Activated CD4-positive, alpha-beta T cell treated with anti-CD3 and anti-CD28 coated beads, Interleukin-2, Interleukin-4, amounts not matched to agents 100 ng/mL and 50 ng/mL, durations not matched to agents 16 hours and 8 hours (primary cell): ENCODE measurements around the gene PPP2R2D.
"Not testable (repeated sequence)": the region's sequence is repeated elsewhere in the genome, so short reads cannot be mapped to it uniquely, and the experiment has no call there.

Source experiments
- DNase-seq: peaks from one replicate; pipeline ENCODE4 v3.0.0-alpha.2; 2020; ENCODE audit warnings: low spot score

Gene PPP2R2D

DNA sequence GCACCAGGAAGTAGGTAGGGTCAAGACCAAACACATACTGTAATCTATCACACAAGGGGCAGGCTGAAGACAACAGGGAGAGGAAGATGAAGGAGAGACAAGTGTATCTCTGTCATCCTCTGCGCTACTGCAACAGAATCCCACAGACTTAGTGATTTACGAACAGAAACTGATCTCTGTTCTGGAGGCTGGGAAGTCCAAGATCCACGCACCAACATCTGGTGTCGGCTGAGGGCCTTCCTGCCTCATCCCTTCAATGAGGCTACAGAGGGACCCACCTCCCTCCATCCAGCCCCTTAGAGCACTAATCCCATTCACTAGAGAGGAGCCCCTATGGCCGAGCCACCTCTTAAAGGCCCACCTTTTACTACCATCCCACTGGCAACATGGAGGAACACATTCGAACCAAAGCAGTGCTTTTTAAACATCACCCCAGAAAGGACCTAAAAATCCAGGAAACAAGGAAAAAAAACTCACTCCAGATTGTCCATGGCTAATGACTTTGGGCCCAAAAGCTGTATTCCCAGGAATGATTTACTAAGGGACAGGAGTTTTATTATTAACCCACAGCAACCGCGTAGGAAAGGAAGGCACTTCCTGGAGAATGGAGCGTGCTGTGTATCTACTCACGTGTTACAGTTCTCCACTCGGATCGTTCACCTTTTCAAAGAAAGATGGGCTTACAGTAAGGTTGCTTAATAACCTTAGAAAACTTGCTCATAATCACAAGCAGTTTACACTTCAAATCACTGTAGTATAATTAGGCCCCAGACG lies 76.7 kb downstream of the PPP2R2D start:
- DNase-seq: no peak

DNA sequence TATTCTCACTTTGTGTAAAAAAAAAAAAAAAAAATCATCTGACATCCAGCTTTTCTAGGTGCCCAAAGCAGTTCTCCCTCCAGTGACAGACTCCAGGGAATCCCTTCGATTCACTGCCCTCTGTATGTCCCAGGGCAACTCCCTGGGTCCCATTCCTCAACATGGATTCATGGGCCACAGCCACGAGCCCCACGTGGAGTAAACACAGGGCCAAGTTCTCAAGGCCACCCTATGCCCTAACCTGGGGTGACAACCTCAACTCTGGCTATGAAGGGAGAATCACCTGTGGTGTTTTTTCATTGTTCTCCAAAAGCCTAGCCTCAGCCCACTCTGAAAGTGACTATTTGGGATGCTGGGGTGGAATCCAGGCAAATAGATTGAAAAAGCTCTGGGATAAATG lies 77.6 kb downstream of the PPP2R2D start:
- DNase-seq: no peak

- DNase-seq: no peak
These were observed 78.0 kb downstream of the PPP2R2D start for GRCh38 chr10:131978851-131979250.

DNA sequence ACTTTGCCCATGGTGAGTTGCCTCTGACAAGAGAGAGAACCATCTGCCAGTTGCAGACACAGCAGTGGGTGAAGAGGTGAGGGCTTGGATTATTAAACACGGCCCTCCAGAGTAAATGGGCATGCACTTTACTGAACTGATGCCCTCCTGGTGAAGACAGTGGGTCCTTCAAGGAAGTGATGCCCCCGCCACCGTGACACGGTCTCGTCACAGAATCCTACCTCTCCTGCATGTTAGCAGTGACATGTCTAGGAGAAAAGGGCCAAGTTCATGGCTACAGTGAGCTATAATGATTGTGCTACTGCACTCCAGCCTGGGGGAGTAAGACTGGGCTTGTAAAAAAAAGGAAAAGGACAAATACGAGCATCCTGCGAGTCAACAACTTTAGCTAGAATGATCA lies 78.5 kb downstream of the PPP2R2D start:
- DNase-seq: no peak

- DNase-seq: no peak
These were observed 79.0 kb downstream of the PPP2R2D start for GRCh38 chr10:131979821-131980270.

DNA sequence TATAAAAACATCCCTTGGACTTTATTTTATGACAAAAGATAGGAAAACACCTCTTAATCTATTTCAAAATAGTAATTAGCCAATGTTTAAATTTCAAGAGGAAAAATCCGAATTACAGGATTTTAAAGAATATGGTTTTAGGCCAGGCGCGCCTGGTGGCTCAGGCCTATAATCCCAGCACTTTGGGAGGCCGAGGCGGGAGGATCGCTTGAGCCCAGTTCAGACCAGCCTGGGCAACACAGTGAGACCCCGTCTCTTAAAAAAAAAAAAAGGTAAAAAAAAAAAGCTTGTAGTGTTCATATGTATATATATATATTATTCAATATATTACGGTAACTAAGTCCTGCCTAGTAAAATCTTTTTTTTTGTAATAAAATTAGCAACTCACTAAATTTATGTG lies 79.5 kb downstream of the PPP2R2D start:
- no peak for DNase-seq

GRCh38 chr10:131980761-131981428 lies 80.1 kb downstream of the PPP2R2D start:
- DNase-seq: no peak

DNA sequence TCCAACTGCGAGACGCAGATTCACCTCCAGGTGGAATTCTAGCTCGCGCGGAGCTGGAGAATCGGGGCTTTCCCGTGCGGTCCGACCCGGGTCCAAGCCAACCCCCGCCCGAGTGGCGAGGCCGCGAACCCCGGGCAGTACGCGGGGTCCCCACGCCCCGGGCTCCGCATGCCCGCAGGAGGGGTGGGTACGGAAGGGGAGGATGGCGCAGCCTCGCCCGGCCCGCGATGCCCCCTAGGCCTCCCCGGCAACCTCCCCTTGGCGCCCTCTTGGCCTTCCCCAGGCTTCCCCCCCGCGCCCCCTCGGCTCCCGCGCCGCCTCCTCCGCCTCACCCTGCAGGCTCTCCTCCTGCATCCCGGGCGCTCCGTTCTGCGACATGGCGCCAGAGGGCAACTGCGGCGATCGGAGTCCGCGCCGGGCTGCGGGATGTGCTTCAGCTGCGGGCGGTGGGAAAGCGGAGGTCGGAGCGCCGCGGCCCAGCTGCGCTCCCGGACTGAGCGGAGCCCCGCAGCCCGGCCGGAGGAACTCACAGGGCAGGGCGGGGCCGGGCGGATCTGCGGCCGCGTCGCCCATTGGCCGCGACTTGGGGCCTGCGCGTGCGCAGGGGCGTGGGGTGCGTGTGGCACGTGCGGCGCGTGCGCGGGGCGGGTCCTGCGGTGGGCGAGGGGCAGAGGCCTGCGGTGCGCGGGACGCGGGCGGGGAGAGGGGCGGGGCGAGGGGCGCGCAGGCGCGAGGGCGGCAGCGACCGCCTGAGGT lies 80.8 kb downstream of the PPP2R2D start, which contains the start of gene BNIP3:
TSS of gene BNIP3 (minus strand) at position 495 of the 756 bp plus-strand sequence. CDS start at position 378, 117 bp downstream.
- DNase-seq: peak; percentile 95

GRCh38 chr10:131982185-131982756 lies 81.5 kb downstream of the PPP2R2D start:
- DNase-seq: no peak

- DNase-seq: no peak
These were observed 82.0 kb downstream of the PPP2R2D start for GRCh38 chr10:131982796-131983195.

- DNase-seq: no peak
These were observed 83.0 kb downstream of the PPP2R2D start for GRCh38 chr10:131983780-131984179.

DNA sequence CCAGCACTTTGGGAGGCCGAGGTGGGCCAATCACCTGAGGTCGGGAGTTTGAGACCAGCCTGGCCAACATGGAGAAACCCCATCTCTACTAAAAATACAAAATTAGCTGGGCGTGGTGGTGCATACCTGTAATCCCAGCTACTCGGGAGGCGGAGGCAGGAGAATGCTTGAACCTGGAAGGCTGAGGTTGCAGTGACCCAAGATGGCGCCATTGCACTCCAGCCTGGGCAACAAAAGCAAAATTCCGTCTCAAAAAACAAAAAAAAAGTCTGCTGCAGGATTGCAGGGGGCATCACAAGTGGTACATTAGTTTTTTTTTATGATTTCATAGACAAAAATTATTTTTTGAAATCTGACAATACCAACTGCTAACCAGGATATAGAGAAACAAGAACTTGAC lies 86.0 kb downstream of the PPP2R2D start:
- DNase-seq: not testable (repeated sequence)

DNA sequence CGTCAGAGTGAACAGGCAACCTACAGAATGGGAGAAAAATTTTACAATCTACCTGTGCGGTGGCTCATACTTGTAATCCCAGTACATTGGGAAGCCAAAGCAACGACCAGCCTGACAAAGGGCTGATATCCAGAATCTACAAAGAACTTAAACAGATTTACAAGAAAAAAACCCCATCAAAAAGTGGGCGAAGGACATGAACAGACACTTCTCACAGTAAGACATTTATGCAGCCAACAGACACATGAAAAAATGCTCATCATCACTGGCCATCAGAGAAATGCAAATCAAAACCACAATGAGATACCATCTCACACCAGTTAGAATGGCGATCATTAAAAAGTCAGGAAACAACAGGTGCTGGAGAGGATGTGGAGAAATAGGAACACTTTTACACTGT lies 86.5 kb downstream of the PPP2R2D start:
- not testable (repeated sequence) for DNase-seq

GRCh38 chr10:131987786-131988185 lies 87.0 kb downstream of the PPP2R2D start:
- not testable (repeated sequence) for DNase-seq

DNA sequence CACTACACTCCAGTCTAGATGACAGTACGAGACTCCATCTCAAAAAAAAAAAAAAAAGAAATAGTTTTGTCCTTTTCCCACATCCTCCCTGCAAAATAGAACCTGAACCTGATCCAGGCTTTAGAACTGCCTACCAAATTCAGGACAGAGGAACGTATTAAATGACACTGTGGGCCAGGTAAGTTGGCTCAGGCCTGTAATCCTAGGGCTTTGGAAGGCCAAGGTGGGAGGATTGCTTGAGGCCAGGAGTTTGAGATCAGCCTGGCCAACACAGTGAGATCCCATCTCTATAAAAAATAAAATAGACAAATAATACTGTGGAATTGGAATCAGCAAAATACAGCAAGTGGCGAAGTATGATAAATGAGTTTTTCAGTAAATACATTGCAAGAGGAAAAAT lies 90.9 kb downstream of the PPP2R2D start:
- no peak for DNase-seq

DNA sequence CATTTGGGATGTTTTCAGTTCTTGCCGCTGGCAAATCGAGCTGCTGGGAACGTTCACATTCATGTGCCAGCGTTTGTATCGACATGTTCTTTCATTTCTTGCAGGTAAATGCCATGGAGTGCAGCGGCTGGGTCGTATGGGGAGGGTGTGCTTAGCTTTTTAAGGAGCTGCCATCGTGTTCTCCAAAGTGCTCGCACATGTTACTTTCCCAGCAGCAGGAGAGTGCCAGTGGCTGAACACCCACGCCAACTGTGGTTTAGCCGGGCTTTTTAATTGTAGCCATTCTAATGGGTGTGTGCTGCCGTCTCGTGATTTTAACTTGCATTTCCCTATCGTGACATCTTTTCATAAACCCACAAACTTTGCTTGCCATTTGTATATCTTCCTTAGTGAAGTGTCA lies 92.5 kb downstream of the PPP2R2D start:
- no peak for DNase-seq

DNA sequence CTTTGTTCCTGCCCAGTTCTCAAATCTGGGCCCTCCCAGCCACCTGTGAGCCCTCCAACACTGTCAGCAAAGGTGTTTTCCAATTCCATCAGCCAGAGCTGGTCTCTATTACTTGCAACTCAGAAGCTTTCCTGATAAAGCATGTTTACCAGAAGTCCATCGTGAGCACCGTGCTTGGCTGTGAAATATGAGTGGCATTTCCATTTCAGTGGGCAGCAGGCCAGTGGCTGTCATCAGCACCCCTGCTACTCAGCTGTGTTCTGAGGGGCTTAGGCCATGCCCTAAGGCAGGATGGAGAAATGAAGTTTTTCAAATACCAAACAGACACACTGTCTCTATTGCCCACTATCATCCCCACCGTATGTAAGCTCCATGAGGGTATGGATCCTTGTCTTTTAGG lies 93.6 kb downstream of the PPP2R2D start:
- no peak for DNase-seq

- no peak for DNase-seq
These were observed 95.9 kb downstream of the PPP2R2D start for GRCh38 chr10:131996466-131997365.

- no peak for DNase-seq
These were observed 96.7 kb downstream of the PPP2R2D start for GRCh38 chr10:131997366-131998049.

DNA sequence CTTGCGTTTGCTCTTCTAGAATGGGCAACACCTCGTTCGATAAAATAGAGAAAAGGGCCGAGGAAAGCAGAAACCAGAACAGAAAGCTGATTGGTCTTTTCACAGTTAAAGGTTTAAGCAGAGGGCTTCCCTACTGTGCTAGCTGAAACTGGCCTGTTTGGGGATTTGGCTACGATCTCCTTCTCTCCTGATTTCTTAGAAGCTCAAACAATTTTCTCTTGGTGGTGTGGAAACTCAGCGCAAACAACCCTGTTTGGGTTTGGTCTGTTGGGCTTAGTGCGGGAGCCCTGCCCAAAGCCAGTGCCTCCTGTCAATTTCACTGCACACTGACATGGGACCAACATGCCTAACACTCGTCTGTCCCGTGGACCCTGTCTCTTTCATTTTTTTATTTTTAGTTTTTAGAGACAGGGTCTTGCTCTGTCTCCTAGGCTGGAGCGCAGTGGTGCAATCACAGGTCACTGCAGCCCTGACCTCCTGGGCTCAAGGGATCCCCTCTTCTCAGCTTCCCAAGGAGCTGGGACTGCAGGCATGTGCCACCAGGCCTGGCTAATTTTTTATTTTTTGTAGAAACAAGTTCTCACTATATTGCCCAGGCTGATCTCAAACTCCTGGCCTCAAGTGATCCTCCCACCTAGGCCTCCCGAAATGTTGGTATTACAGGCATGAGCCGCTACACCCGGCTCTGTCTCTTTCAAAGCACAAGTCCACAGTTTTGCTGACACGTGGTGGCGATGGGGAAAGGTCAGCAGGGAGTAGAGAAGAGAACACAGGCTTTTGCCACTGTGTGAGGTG lies 97.4 kb downstream of the PPP2R2D start:
- no peak for DNase-seq
